OCI-LY7 (cell line): ENCODE measurements around the gene DNAH8.

Experiments used
- CTCF ChIP-seq: fragments of 200-600 bp; sonication (generic); conservative IDR thresholded peaks from 2 replicates; pipeline ENCODE4 v1.5.1; 2014; ENCODE audit warnings: mild to moderate bottlenecking, antibody characterized with exemption, low read length, moderate library complexity, mixed read lengths
- EZH2phosphoT487 ChIP-seq: fragments of 200-600 bp; sonication (generic); IDR thresholded peaks from 2 replicates; pipeline ENCODE4 v1.6.1; 2018; ENCODE audit warnings: low read depth, borderline replicate concordance, mild to moderate bottlenecking, mixed run types, antibody characterized with exemption, low read length, moderate library complexity, mixed read lengths

- TF ChIP-seq CTCF (no peak), EZH2phosphoT487 (no peak)
Observed at GRCh38 chr6:39072830-39073229, 357.7 kb downstream of the DNAH8 start.
